SK-N-SH (cell line): Measurements from ENCODE around the gene SHROOM3. TPM values are rescaled to one million over a fixed set of nuclear protein-coding genes. Genes with fewer than 3 reads are reported as not detected.

Source experiments
- CTCF ChIA-PET: fragments of 300-600, 350-600 bp; formaldehyde crosslinking; extraction: SDS; loops from one replicate; lab custom pipeline; 2021; lab: Yijun Ruan, JAX
- POLR2A ChIA-PET: fragments of 350-600 bp; sonication (Branson Sonifier 250); formaldehyde crosslinking; extraction: SDS; loops from one replicate; lab custom pipeline; 2020; ENCODE audit warnings: antibody characterized with exemption, inconsistent platforms; lab: Yijun Ruan, JAX
- DNase-seq: peaks from one replicate; pipeline ENCODE4 v3.0.0; 2012
- H2AFZ ChIP-seq: fragments of 200-600 bp; sonication (generic); 2 replicates; pipeline ENCODE4 v1.8.1; 2016; ENCODE audit warnings: antibody characterized with exemption, mild to moderate bottlenecking, low read depth
- H3F3A ChIP-seq: fragments of 200-600 bp; sonication (generic); replicated peaks from 2 replicates; pipeline ENCODE3; 2016; ENCODE audit warnings: antibody characterized with exemption, mild to moderate bottlenecking; ENCODE audit not compliant: insufficient read depth
- H3K27ac ChIP-seq, 2 experiments: fragments of 200-500 bp in 1 of 2; fragments of 200-600 bp in 1 of 2; sonication (Bioruptor generic) in 1 of 2; sonication (generic), shearing (Covaris generic) in 1 of 2; 2 replicates each; pipeline versions ENCODE4 v1.5.1 to v1.6.1; 2014 to 2016; ENCODE audit warnings: low read depth in 2 of 2, inconsistent platforms in 1 of 2, low read length in 1 of 2, mild to moderate bottlenecking in 1 of 2, mixed read lengths in 1 of 2
- H3K27me3 ChIP-seq: fragments of 200-600 bp; sonication (generic), shearing (Covaris generic); 2 replicates; pipeline ENCODE4 v1.6.1; 2016; ENCODE audit warnings: mixed run types; ENCODE audit not compliant: insufficient read depth
- H3K36me3 ChIP-seq, 2 experiments: fragments of 200-500 bp in 1 of 2; fragments of 200-600 bp in 1 of 2; sonication (Bioruptor generic) in 1 of 2; sonication (generic) in 1 of 2; replicated peaks in 1 of 2; 2 replicates each; pipeline versions ENCODE3 to v1.5.1; 2014 to 2016; ENCODE audit warnings: low read length in 1 of 2, mild to moderate bottlenecking in 1 of 2; ENCODE audit not compliant: insufficient read depth in 2 of 2, control insufficient read depth in 1 of 2
- H3K4me1 ChIP-seq, 2 experiments: fragments of 200-500 bp in 1 of 2; fragments of 200-600 bp in 1 of 2; sonication (Bioruptor generic) in 1 of 2; sonication (generic), shearing (Covaris generic) in 1 of 2; 2 replicates each; pipeline versions ENCODE4 v1.5.1 to v1.6.1; 2014 to 2016; ENCODE audit warnings: low read depth in 1 of 2, low read length in 1 of 2, mixed run types in 1 of 2; ENCODE audit not compliant: insufficient read depth in 2 of 2, control insufficient read depth in 1 of 2
- H3K4me2 ChIP-seq: fragments of 200-600 bp; sonication (generic), shearing (Covaris generic); 2 replicates; pipeline ENCODE4 v1.6.1; 2017; ENCODE audit warnings: mixed run types
- H3K4me3 ChIP-seq, 2 experiments: fragments of 200-500 bp in 1 of 2; fragments of 200-600 bp in 1 of 2; sonication (Bioruptor generic) in 1 of 2; sonication (generic), shearing (Covaris generic) in 1 of 2; 2 replicates each; pipeline versions ENCODE4 v1.5.1 to v1.8.1; 2014 to 2016; ENCODE audit warnings: low read depth in 2 of 2, inconsistent platforms in 1 of 2, low read length in 1 of 2, mild to moderate bottlenecking in 1 of 2, mixed read lengths in 1 of 2, moderate library complexity in 1 of 2
- H3K79me2 ChIP-seq: fragments of 200-600 bp; sonication (generic); 2 replicates; pipeline ENCODE4 v1.8.1; 2017; ENCODE audit warnings: mild to moderate bottlenecking; ENCODE audit not compliant: insufficient read depth
- H3K9ac ChIP-seq: fragments of 200-600 bp; sonication (generic); 2 replicates; pipeline ENCODE4 v1.6.1; 2017; ENCODE audit warnings: mixed run types
- H3K9me2 ChIP-seq: fragments of 200-600 bp; sonication (generic); 2 replicates; pipeline ENCODE4 v1.6.1; 2017; ENCODE audit warnings: mixed run types
- H3K9me3 ChIP-seq: fragments of 200-600 bp; sonication (generic); 2 replicates; pipeline ENCODE4 v1.6.1; 2017; ENCODE audit warnings: mixed run types, mild to moderate bottlenecking, moderate library complexity
- H4K20me1 ChIP-seq: fragments of 200-600 bp; sonication (generic); 2 replicates; pipeline ENCODE4 v1.6.1; 2017; ENCODE audit warnings: mild to moderate bottlenecking, mixed run types; ENCODE audit not compliant: insufficient read depth
- CTCF ChIP-seq: fragments of 200-600 bp; sonication (generic); IDR thresholded peaks from 2 replicates; pipeline ENCODE4 v1.6.1; 2017; ENCODE audit warnings: antibody characterized with exemption, mild to moderate bottlenecking, moderate library complexity
- EP300 ChIP-seq, 2 experiments: IDR thresholded peaks; 2 replicates each; pipeline versions ENCODE4 v1.4.0 to v1.6.1; 2012; ENCODE audit warnings: borderline replicate concordance in 1 of 2, low read depth in 1 of 2, low read length in 1 of 2
- FOSL2 ChIP-seq: IDR thresholded peaks from 2 replicates; pipeline ENCODE4 v1.4.0; 2012; ENCODE audit warnings: low read depth, mild to moderate bottlenecking, moderate library complexity, borderline replicate concordance
- FOXM1 ChIP-seq: IDR thresholded peaks from 2 replicates; pipeline ENCODE4 v1.4.0; 2012; ENCODE audit warnings: low read depth, mild to moderate bottlenecking
- JUND ChIP-seq: IDR thresholded peaks from 2 replicates; pipeline ENCODE4 v1.4.0; 2012
- MEF2A ChIP-seq: IDR thresholded peaks from 2 replicates; pipeline ENCODE4 v1.4.0; 2012; ENCODE audit warnings: low read depth, borderline replicate concordance
- MXI1 ChIP-seq: IDR thresholded peaks from 2 replicates; pipeline ENCODE4 v1.6.1; 2012; ENCODE audit warnings: mild to moderate bottlenecking, low read depth, low read length, improper control_type of control experiment
- RAD21 ChIP-seq: IDR thresholded peaks from 2 replicates; pipeline ENCODE4 v1.6.1; 2012; ENCODE audit warnings: mild to moderate bottlenecking, low read length
- RCOR1 ChIP-seq: fragments of 150-350 bp; IDR thresholded peaks from 2 replicates; pipeline ENCODE4 v1.6.1; 2017; ENCODE audit warnings: antibody characterized with exemption, low read length
- RFX5 ChIP-seq: IDR thresholded peaks from 2 replicates; pipeline ENCODE4 v1.6.1; 2012; ENCODE audit warnings: mild to moderate bottlenecking, improper control_type of control experiment, low read length
- SIN3A ChIP-seq: IDR thresholded peaks from 2 replicates; pipeline ENCODE4 v1.6.1; 2012; ENCODE audit warnings: low read depth, mild to moderate bottlenecking, low read length, moderate library complexity, borderline replicate concordance
- TEAD4 ChIP-seq: IDR thresholded peaks from 2 replicates; pipeline ENCODE4 v1.4.0; 2012; ENCODE audit warnings: mild to moderate bottlenecking, borderline replicate concordance; ENCODE audit not compliant: insufficient read depth
- ZBTB33 ChIP-seq: IDR thresholded peaks from 2 replicates; pipeline ENCODE4 v1.4.0; 2012; ENCODE audit warnings: low read depth, borderline replicate concordance
- WGBS: methylation state at CpG from one replicate; pipeline ENCODE4 v1.1.6; 2017; ENCODE audit warnings: low lambda C conversion rate; 5-methylcytosine and 5-hydroxymethylcytosine counted together
- polyA plus RNA-seq, 3 experiments: library from polyadenylated mRNA; depleted of rRNA; stranded (reverse); fragments of >200 nt; gene quantifications; 2 replicates each; pipeline ENCODE4 v1.2.3, GENCODE V29; 2012

SHROOM3 gene
- polyA plus RNA-seq, 1 of the 3 experiments (the other 2 are of a cell fraction) = 4.3 TPM

GRCh38 chr4:76601791-76602190, 166.8 kb downstream of the SHROOM3 start (continued):
- TF ChIP-seq ZBTB33 (no peak), EP300 (IDR thresholded peaks at IDR 0.05; ENCODE audit: borderline replicate concordance in 1 of 2, low read depth in 1 of 2, low read length in 1 of 2) (no peak)

- Histone ChIP-seq H3K4me1 (peaks cover 5 to 9% of the 10 kb centered on the region in 2 experiments; a peak in 3 of 4 replicates), H2AFZ (no peak overlapping the region), H3K9ac (peak overlapping the region; percentile 3; the same call in 1 of the 2 replicates), H3K27me3 (no peaks in the 10 kb centered on the region), H3K4me2 (no peak overlapping the region), H4K20me1 (no peaks in the 10 kb centered on the region), H3K9me2 (no peaks in the 10 kb centered on the region), H3K9me3 (no peaks in the 10 kb centered on the region), H3K79me2 (no peaks in the 10 kb centered on the region), H3K36me3 (no peaks in the 10 kb centered on the region), H3F3A (peaks cover 4% of the 10 kb centered on the region), H3K4me3 (no peak overlapping the region), H3K27ac (peak overlapping the region; percentile 38 to 55; a peak in 2 of 4 replicates)
- peak; percentile 39; the same call in 1 of the 2 replicates for TF ChIP-seq FOSL2
- peak; percentile 50; the same call in 1 of the 2 replicates for TF ChIP-seq JUND
- no peak for TF ChIP-seq ZBTB33
- no peak for TF ChIP-seq RCOR1
- TF ChIP-seq SIN3A = no peak
- TF ChIP-seq FOXM1 = no peak
- peak; percentile 16; the same call in 1 of the 2 replicates for TF ChIP-seq MEF2A
- WGBS = 77% methylated on average over 6 of the region's 6 CpGs
- no peak for DNase-seq
- ChIA-PET CTCF (interaction anchor here (1.3 to 1.5 kb wide), 3 partner anchors 13 to 100 kb away, joined by 3 read pairs; no protein-coding TSS in a partner anchor), POLR2A (no interaction called here)
Measured at GRCh38 chr4:76605099-76605563, 170.1 kb downstream of the SHROOM3 start.

GRCh38 chr4:76606645-76607265, 171.7 kb downstream of the SHROOM3 start:
- H3K27ac ChIP-seq = peak overlapping the region; percentile 23 to 58; a peak in 2 of 4 replicates
- H3K27me3 ChIP-seq = no peaks in the 10 kb centered on the region
- H3K4me2 ChIP-seq = peak overlapping the region; percentile 22; the same call in 1 of the 2 replicates
- POLR2A ChIA-PET = no interaction called here
- peak overlapping the region; percentile 68; the same call in 1 of the 2 replicates for H2AFZ ChIP-seq
- no peaks in the 10 kb centered on the region for H3K79me2 ChIP-seq
- no peaks in the 10 kb centered on the region for H3K36me3 ChIP-seq
- H3K9ac ChIP-seq = 0 out of 2 replicates have a peak overlapping the region, but pooled peaks have one; percentile 11
- no peaks in the 10 kb centered on the region for H3K9me2 ChIP-seq
- no peaks in the 10 kb centered on the region for H4K20me1 ChIP-seq
- peaks cover 4% of the 10 kb centered on the region for H3F3A ChIP-seq
- CTCF ChIA-PET = interaction anchor here (0.6 to 1.4 kb wide), 3 partner anchors 96 to 151 kb away, joined by 3 to 5 read pairs (median 3); no protein-coding TSS in a partner anchor
- peaks cover 5 to 13% of the 10 kb centered on the region in 2 experiments; a peak in 3 of 4 replicates for H3K4me1 ChIP-seq
- H3K9me3 ChIP-seq = no peaks in the 10 kb centered on the region
- DNase-seq = no peak
- no peak overlapping the region for H3K4me3 ChIP-seq
- 32% methylated on average over 1 of the region's 1 CpG for WGBS
- TF ChIP-seq CTCF (no peak), MXI1 (no peak), RFX5 (no peak), FOSL2 (no peak), TEAD4 (no peak), RAD21 (no peak)
